GM13976 (cell line): Measurements from ENCODE around the gene MED13L.

Experiments
- DNase-seq: peaks from one replicate; pipeline ENCODE4 v3.0.0; 2012; ENCODE audit warnings: low spot score
- in situ Hi-C: fragments of 300-500 bp; cut with MboI; formaldehyde crosslinking; loops from one replicate; pipeline ENCODE4 v1.12.0; 2022; ENCODE audit warnings: low sequenced_read_pairs, mixed read lengths, inconsistent platforms; ENCODE audit not compliant: unreplicated experiment
- TF ChIP-seq, protein P1 (sequence below): IDR thresholded peaks from 2 replicates; pipeline ENCODE4 v1.5.1; 2012; ENCODE audit warnings: borderline replicate concordance, mild to moderate bottlenecking; ENCODE audit not compliant: insufficient read depth; ENCODE audit errors: extremely low read depth, missing control alignments, control extremely low read depth

The MED13L gene

DNA sequence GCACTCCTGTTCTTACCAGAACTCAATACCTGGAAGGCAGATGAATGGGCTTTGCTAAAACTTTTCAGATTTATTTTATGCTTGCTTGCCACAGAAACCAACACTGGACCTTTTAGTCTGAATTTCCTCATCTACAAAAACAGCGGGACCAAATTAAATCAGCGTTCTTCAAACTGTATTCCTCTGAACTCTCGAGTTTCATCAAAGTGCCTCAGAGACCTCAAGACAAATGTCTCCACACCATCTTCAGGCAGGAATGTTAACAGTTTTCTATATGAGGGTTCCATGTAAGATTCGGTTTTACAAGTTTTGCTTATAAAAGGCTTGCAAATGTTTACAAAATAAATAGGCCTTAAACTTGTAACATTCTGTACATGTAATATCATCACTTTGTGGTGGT is 74.6 kb downstream of the MED13L start:
- in situ Hi-C loops: no loop called here
- no peak for DNase-seq
- TF ChIP-seq, protein P1, sequence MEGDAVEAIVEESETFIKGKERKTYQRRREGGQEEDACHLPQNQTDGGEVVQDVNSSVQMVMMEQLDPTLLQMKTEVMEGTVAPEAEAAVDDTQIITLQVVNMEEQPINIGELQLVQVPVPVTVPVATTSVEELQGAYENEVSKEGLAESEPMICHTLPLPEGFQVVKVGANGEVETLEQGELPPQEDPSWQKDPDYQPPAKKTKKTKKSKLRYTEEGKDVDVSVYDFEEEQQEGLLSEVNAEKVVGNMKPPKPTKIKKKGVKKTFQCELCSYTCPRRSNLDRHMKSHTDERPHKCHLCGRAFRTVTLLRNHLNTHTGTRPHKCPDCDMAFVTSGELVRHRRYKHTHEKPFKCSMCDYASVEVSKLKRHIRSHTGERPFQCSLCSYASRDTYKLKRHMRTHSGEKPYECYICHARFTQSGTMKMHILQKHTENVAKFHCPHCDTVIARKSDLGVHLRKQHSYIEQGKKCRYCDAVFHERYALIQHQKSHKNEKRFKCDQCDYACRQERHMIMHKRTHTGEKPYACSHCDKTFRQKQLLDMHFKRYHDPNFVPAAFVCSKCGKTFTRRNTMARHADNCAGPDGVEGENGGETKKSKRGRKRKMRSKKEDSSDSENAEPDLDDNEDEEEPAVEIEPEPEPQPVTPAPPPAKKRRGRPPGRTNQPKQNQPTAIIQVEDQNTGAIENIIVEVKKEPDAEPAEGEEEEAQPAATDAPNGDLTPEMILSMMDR: no peak

DNA sequence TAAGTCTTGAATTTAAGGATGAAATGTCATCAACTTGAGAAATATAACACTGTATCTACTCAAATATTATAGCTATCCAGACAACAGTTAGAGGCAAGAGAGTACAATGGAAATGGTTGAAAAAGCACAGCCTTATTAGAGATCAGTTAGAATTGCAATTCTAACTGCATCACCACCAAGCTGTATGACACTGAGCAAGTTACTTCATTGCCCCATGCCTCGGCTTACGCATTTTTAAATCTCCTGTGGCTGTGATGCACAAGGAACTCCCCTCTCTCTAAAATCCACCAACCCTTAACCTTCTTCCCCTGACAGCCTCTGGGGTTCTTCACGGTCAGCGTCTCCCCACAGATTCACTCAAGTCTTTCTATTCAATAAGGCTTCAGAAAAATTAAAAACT is 75.1 kb downstream of the MED13L start:
- DNase-seq: no peak
- in situ Hi-C loops: no loop called here
- TF ChIP-seq, protein P1: no peak

DNA sequence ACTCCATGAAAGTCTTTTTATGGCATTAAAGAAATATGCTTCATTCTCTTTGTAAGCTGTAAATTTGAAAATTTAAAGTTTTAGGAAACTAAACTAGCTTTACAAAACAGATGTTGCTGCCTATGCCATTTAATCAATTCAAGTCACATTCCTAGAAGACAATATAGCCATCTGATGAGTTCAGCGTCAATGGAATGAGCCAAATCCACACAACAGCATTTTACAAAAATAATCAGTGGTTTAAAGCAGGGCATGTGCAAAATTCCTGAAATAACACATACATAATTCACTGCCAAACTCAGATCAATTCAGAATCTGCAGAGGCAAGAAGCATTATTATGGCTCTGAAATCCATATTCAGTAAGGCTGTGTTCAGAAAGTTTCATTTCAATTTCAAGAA is 75.6 kb downstream of the MED13L start:
- DNase-seq: no peak
- TF ChIP-seq, protein P1: no peak
- in situ Hi-C loops: no loop called here

DNA sequence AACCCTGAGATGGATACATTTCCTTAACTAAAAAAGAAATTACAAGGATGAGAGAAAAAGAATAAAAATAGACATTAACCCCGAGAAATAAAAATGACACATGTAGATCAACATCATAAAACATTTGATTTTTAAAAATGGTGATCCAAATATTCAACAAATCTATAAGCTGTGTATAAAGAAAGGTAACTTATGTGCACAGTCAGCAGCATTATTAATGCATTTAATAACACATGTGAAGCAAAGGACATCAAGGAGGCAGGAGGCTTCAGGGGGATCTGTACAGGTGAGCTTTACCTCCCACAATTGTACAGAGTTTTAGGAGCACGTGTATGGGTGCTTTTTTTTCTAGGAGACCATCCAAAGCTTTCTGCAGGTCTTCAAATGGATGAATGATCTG is 76.1 kb downstream of the MED13L start:
- in situ Hi-C loops: no loop called here
- TF ChIP-seq, protein P1: no peak

DNA sequence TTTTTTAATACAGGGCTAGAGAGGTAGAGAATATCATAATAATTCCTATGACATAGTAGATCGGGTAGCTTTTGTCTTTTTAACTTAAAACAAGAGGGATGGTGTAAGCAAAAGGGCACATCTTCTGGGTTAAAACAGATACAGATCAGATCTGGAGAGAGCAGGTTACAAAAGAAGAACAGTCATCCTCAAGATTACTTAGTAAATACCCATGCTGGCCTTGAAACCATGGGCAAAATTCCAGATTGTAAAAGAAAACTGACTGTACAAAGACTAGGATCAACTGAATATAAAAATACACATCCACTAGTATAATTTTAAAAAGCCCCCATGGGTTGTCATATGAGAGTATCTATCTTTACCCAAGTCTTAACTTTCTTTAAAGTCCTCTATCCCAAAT is 76.7 kb downstream of the MED13L start:
- in situ Hi-C loops: no loop called here
- TF ChIP-seq, protein P1: no peak
- no peak for DNase-seq

More for the DNA sequence above, 76.1 kb downstream of the MED13L start:
- DNase-seq: no peak

DNA sequence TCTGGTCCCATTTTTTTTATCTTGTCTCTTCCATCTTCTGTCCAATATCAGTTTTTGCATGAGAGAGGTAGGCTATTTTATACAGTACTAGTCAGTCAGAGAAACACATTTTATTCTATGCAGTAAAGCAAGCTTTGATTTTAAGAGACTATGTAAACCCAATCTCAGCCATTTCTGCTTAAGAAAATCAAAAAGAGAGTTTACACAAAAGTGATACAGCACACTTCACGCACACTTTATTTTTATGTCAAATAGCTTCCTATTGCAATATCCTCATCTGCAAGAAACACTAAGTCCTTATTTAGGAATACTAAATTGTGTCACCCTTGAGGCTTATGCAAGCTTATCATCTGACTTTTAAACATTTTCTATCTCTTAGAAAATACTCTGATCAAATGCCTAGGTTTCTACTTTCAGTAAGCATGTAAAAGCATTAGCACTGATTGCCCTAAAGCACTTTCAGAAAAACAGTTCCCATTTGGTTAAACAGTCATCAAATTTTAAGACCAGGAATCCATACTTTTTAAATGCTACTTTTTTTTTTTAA is 78.3 kb downstream of the MED13L start:
- no peak for DNase-seq
- TF ChIP-seq, protein P1: no peak
- in situ Hi-C loops: no loop called here
